ENCODE data around the gene TST. TPM values are rescaled to one million over a fixed set of nuclear protein-coding genes. Genes with fewer than 3 reads are reported as not detected.

TST gene
- total RNA-seq, 4 donors from 2014 or later = 60.8 to 163 (median 82.9) TPM

DNA sequence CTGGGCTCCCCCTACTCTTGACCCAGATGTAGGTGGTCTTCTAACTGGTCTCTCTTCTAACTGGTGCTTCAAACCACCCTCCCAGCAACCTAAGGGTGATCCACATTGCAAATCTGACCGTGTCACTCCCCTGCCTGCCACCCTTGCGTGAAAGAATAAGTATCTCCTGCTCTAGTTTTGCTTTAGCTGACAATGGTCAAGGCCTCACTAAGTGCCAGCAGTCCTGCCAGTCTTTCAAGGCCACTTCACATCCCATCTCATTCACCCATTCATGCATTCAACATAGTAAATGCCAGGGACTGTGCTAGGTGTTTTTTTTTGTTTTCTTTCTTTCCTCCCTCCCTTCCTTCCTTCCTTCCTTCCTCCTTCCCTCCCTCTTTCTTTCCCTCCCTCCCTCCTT is 30.0 kb upstream of the TST start:
- Histone ChIP-seq H3K27ac (no peak overlapping the region), H3K36me3 (peaks cover 0 to 5% (median 0%) of the 10 kb centered on the region in 3 donors), H3K27me3 (no peaks in the 10 kb centered on the region), H3K4me3 (no peak overlapping the region), H3K4me1 (peaks cover 15 to 40% (median 23%) of the 10 kb centered on the region in 3 donors), H3K9me3 (no peaks in the 10 kb centered on the region)
- TF ChIP-seq, protein P1, sequence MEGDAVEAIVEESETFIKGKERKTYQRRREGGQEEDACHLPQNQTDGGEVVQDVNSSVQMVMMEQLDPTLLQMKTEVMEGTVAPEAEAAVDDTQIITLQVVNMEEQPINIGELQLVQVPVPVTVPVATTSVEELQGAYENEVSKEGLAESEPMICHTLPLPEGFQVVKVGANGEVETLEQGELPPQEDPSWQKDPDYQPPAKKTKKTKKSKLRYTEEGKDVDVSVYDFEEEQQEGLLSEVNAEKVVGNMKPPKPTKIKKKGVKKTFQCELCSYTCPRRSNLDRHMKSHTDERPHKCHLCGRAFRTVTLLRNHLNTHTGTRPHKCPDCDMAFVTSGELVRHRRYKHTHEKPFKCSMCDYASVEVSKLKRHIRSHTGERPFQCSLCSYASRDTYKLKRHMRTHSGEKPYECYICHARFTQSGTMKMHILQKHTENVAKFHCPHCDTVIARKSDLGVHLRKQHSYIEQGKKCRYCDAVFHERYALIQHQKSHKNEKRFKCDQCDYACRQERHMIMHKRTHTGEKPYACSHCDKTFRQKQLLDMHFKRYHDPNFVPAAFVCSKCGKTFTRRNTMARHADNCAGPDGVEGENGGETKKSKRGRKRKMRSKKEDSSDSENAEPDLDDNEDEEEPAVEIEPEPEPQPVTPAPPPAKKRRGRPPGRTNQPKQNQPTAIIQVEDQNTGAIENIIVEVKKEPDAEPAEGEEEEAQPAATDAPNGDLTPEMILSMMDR (IDR thresholded peaks at IDR 0.05) = no peak
- no peak for TF ChIP-seq POLR2A (IDR thresholded peaks at IDR 0.05)
- intact Hi-C loops (cut with DNase I) = loop anchor here (10.0 kb wide), 1 partner anchor 64 kb away; no protein-coding TSS in a partner anchor
- no peak for DNase-seq
- WGBS, 2 donors = 81 to 86% methylated on average over 2 of the region's 2 CpGs

DNA sequence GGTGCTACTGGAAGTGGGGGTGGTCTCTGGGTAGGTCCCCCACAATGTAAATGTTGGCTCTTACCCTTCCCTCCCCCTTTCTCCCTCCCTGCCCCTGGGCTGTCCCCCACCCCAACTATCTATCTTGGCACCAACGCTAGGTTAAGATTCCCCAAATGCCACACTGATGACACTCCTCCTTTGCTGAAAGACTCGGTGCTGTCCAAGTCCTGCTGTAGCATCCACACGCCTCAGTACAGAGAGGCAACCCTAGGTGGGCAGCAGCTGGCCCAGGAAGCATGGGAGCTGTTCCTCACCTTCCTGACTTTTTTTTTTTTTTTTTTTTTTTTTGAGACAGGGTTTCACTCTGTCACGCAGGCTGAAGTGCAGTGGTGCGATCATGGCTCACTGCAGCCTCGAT is 28.9 kb upstream of the TST start:
- WGBS, 2 donors = 77 to 81% methylated on average over 6 of the region's 6 CpGs
- H3K9me3 ChIP-seq = no peaks in the 10 kb centered on the region

DNA sequence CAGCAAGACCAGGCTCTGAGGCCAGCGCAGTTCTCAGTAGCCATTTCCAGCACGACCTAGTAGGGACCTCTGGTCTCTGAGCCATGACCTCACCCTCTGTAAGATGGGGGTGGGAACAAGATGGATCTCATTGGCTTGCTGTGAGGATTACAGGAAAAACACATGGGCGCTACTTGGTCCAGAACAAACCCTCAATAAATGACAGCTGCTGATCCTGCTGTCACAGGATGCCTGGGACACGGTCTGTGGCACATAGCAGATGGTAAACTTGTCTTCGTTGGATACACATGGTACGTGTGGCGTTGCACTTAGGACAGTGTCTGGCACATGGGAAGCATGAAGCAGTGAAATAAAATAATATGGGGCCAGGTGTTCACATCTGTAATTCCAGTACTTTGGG is 27.8 kb upstream of the TST start:
- Histone ChIP-seq H3K36me3 (no peaks in the 10 kb centered on the region), H3K27me3 (peaks cover 0 to 4% (median 0%) of the 10 kb centered on the region in 4 donors), H3K9me3 (no peaks in the 10 kb centered on the region), H3K27ac (no peak overlapping the region), H3K4me3 (no peak overlapping the region), H3K4me1 (peaks cover 3 to 26% (median 10%) of the 10 kb centered on the region in 3 donors)
- intact Hi-C loops (cut with DNase I) = loop anchor here (10.0 kb wide), 1 partner anchor 62 kb away; no protein-coding TSS in a partner anchor
- no peak for DNase-seq
- 80 to 88% methylated on average over 3 to 7 of the region's 7 CpGs for WGBS, 2 donors
- TF ChIP-seq, protein P1 (IDR thresholded peaks at IDR 0.05) = no peak
- TF ChIP-seq POLR2A (IDR thresholded peaks at IDR 0.05) = no peak

More for the DNA sequence above, 28.9 kb upstream of the TST start:
- no peaks in the 10 kb centered on the region for H3K27me3 ChIP-seq
- H3K4me1 ChIP-seq = peaks cover 15 to 38% (median 20%) of the 10 kb centered on the region in 3 donors
- H3K36me3 ChIP-seq = no peaks in the 10 kb centered on the region
- H3K4me3 ChIP-seq = no peak overlapping the region
- intact Hi-C loops (cut with DNase I) = loop anchor here (10.0 kb wide), 1 partner anchor 63 kb away; no protein-coding TSS in a partner anchor
- no peak for TF ChIP-seq POLR2A (IDR thresholded peaks at IDR 0.05)
- no peak overlapping the region for H3K27ac ChIP-seq
- no peak for DNase-seq

DNA sequence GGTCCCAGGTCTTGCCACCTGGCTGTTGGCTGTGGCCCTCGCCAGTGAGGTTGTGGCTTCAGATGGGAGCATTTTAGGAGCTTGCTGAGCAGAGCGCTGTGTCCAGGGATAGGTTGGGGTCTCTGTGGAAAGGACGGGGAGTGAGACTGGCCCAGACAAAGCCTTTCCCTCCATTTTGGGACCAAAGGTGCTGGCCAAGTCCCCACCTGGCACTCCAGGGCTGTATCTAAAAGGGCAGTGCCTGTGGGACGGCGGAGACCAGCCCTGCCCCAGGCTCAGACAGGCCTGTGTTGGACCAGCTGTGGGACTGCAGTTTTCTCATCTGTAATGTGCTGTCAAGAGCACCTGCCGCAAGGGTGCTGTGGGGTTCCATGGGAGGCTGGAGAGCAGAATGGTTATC is 27.3 kb upstream of the TST start:
- no peak for DNase-seq
- H3K36me3 ChIP-seq = no peaks in the 10 kb centered on the region
- no peaks in the 10 kb centered on the region for H3K9me3 ChIP-seq
- H3K27ac ChIP-seq = no peak overlapping the region
- 80 to 100% methylated on average over 1 to 2 of the region's 6 CpGs for WGBS, 2 donors
- no peak for TF ChIP-seq POLR2A (IDR thresholded peaks at IDR 0.05)
- TF ChIP-seq, protein P1 (IDR thresholded peaks at IDR 0.05) = no peak
- peaks cover 0 to 4% (median 0%) of the 10 kb centered on the region in 4 donors for H3K27me3 ChIP-seq
- no peak overlapping the region for H3K4me3 ChIP-seq
- intact Hi-C loops (cut with DNase I) = loop anchor here (10.0 kb wide), 1 partner anchor 62 kb away; no protein-coding TSS in a partner anchor
- H3K4me1 ChIP-seq = peaks cover 0 to 22% (median 8%) of the 10 kb centered on the region in 3 donors

DNA sequence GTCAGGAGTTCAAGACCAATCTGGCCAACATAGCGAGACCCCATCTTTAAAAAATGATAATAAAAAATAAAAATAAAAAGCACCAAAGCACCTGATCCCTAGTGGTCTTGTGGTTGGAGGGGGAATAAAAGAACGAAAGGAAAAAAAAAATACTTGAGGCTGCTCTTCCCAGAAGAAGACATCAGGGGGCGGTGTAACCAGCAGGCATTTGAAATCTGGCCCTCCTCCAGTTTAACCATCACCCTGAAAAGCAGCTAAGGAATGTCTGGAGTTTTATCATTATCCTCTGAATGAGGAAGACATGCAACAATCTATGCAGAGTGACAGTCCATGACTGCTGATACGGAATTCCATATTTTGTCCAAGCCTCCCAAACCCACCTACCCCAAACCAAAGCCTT is 26.7 kb upstream of the TST start:
- H3K27me3 ChIP-seq = peaks cover 0 to 4% (median 0%) of the 10 kb centered on the region in 4 donors
- 46 to 50% methylated on average over 4 of the region's 4 CpGs for WGBS, 2 donors
- H3K27ac ChIP-seq = no peak overlapping the region
- no peak overlapping the region for H3K4me3 ChIP-seq
- no peak for DNase-seq
- H3K9me3 ChIP-seq = no peaks in the 10 kb centered on the region
- peaks cover 0 to 20% (median 11%) of the 10 kb centered on the region in 3 donors for H3K4me1 ChIP-seq
- intact Hi-C loops (cut with DNase I) = loop anchor here (10.0 kb wide), 1 partner anchor 61 kb away; no protein-coding TSS in a partner anchor
- TF ChIP-seq, protein P1 (IDR thresholded peaks at IDR 0.05) = peak in 4 of 6 experiments; percentile 14 to 46 (median 28)
- no peak for TF ChIP-seq POLR2A (IDR thresholded peaks at IDR 0.05)
- no peaks in the 10 kb centered on the region for H3K36me3 ChIP-seq

Measured in esophagus squamous epithelium (tissue), 5 donors.